NAMALWA (cell line): ENCODE measurements around the gene OVCA2.

ENCODE experiments used
- DNase-seq: peaks from one replicate; pipeline ENCODE4 v3.0.0-alpha.2; 2015; ENCODE audit warnings: low spot score

The OVCA2 gene

GRCh38 chr17:2087597-2088211, 45.9 kb downstream of the OVCA2 start:
- peak; percentile 45 for DNase-seq

- DNase-seq, result no peak
Measured at GRCh38 chr17:2089021-2089422, 47.2 kb downstream of the OVCA2 start.

GRCh38 chr17:2090210-2090641, 48.4 kb downstream of the OVCA2 start:
- DNase-seq, result no peak

- no peak for DNase-seq
Measured at GRCh38 chr17:2090804-2091534, 49.1 kb downstream of the OVCA2 start.

GRCh38 chr17:2092253-2092652, 50.4 kb downstream of the OVCA2 start:
- no peak for DNase-seq
